ENCODE data around the gene TMEM63B.

The TMEM63B gene

GRCh38 chr6:44117397-44118128, 9.8 kb upstream of the TMEM63B start:
- DNase-seq (ENCODE audit: low read depth) = no peak

GRCh38 chr6:44119704-44120262, 7.6 kb upstream of the TMEM63B start:
- DNase-seq (ENCODE audit: low read depth) = no peak

GRCh38 chr6:44120692-44121443, 6.5 kb upstream of the TMEM63B start:
- DNase-seq (ENCODE audit: low read depth) = no peak

- DNase-seq (ENCODE audit: low read depth) = no peak
These were observed 4.6 kb upstream of the TMEM63B start for GRCh38 chr6:44122801-44123200.

GRCh38 chr6:44123544-44123943, 3.8 kb upstream of the TMEM63B start:
- DNase-seq (ENCODE audit: low read depth) = no peak

GRCh38 chr6:44126320-44127149, 819 bp upstream of the TMEM63B start:
- peak; percentile 44 for DNase-seq (ENCODE audit: low read depth)

GRCh38 chr6:44128020-44128917, 915 bp downstream of the TMEM63B start:
- DNase-seq (ENCODE audit: low read depth) = no peak

- DNase-seq (ENCODE audit: low read depth) = no peak
These were observed 2.5 kb downstream of the TMEM63B start for GRCh38 chr6:44129841-44130322.

- no peak for DNase-seq (ENCODE audit: low read depth)
These were observed 4.5 kb downstream of the TMEM63B start for GRCh38 chr6:44131892-44132291.

- no peak for DNase-seq (ENCODE audit: low read depth)
These were observed 5.1 kb downstream of the TMEM63B start for GRCh38 chr6:44132476-44132875.

GRCh38 chr6:44133003-44133931, 5.9 kb downstream of the TMEM63B start:
- DNase-seq (ENCODE audit: low read depth) = no peak

GRCh38 chr6:44133981-44134711, 6.8 kb downstream of the TMEM63B start:
- DNase-seq (ENCODE audit: low read depth) = no peak

- no peak for DNase-seq (ENCODE audit: low read depth)
These were observed 7.9 kb downstream of the TMEM63B start for GRCh38 chr6:44135173-44135758.

- DNase-seq (ENCODE audit: low read depth) = no peak
These were observed 8.5 kb downstream of the TMEM63B start for GRCh38 chr6:44135875-44136274.

GRCh38 chr6:44138717-44139350, 11.5 kb downstream of the TMEM63B start:
- DNase-seq (ENCODE audit: low read depth) = no peak

- DNase-seq (ENCODE audit: low read depth) = no peak
These were observed 12.0 kb downstream of the TMEM63B start for GRCh38 chr6:44139351-44139743.

- DNase-seq (ENCODE audit: low read depth) = no peak
These were observed 15.5 kb downstream of the TMEM63B start for GRCh38 chr6:44142835-44143234.

GRCh38 chr6:44143731-44144130, 16.4 kb downstream of the TMEM63B start:
- DNase-seq (ENCODE audit: low read depth) = no peak

All from stimulated activated CD8-positive, alpha-beta memory T cell treated with anti-CD3 and anti-CD28 coated beads, Interleukin-15, amount 100 ng/mL, for 1 hour (primary cell).